ENCODE data around the gene MSLN.

DNA sequence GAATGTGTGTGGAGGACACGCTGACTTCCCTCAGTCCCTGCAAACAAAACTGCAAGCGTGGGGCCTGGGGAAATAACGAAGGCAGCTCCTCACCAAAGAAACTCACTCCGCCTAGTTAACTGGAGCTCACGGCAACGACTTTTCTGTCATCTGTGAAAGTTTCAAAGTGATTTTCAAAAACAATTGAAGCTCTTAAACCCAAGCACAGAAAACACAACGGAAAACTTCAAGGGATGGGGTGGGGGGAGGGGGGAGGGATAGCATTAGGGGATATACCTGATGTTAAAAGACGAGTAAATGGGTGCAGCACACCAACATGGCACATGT, 43.2 kb downstream of the MSLN start:
- TF ChIP-seq POLR2A (IDR thresholded peaks at IDR 0.05): no peak
- TF ChIP-seq, protein P1, sequence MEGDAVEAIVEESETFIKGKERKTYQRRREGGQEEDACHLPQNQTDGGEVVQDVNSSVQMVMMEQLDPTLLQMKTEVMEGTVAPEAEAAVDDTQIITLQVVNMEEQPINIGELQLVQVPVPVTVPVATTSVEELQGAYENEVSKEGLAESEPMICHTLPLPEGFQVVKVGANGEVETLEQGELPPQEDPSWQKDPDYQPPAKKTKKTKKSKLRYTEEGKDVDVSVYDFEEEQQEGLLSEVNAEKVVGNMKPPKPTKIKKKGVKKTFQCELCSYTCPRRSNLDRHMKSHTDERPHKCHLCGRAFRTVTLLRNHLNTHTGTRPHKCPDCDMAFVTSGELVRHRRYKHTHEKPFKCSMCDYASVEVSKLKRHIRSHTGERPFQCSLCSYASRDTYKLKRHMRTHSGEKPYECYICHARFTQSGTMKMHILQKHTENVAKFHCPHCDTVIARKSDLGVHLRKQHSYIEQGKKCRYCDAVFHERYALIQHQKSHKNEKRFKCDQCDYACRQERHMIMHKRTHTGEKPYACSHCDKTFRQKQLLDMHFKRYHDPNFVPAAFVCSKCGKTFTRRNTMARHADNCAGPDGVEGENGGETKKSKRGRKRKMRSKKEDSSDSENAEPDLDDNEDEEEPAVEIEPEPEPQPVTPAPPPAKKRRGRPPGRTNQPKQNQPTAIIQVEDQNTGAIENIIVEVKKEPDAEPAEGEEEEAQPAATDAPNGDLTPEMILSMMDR (IDR thresholded peaks at IDR 0.05): no peak

Data from lower leg skin (tissue), 3 donors.